ENCODE measurements around the gene ELAVL3.
"Not testable (repeated sequence)": the region's sequence is repeated elsewhere in the genome, so short reads cannot be mapped to it uniquely, and the experiment has no call there.

The ELAVL3 gene

GRCh38 chr19:11479090-11479897, 1.6 kb downstream of the ELAVL3 start:
- Mint-ChIP-seq H3K4me1 (ENCODE audit: low read depth) (peaks cover 18% of the 10 kb centered on the region), H3K4me3 (no peak overlapping the region), H3K27ac (no peak overlapping the region), H3K9me3 (no peaks in the 10 kb centered on the region), H3K36me3 (ENCODE audit: low read depth) (no peaks in the 10 kb centered on the region), H3K27me3 (ENCODE audit: low read depth) (peaks cover 45% of the 10 kb centered on the region)

- H3K4me3 Mint-ChIP-seq = no peak overlapping the region
- H3K36me3 Mint-ChIP-seq (ENCODE audit: low read depth) = no peaks in the 10 kb centered on the region
- peaks cover 49% of the 10 kb centered on the region for H3K27me3 Mint-ChIP-seq (ENCODE audit: low read depth)
Measured at GRCh38 chr19:11478167-11479089, 2.4 kb downstream of the ELAVL3 start.

DNA sequence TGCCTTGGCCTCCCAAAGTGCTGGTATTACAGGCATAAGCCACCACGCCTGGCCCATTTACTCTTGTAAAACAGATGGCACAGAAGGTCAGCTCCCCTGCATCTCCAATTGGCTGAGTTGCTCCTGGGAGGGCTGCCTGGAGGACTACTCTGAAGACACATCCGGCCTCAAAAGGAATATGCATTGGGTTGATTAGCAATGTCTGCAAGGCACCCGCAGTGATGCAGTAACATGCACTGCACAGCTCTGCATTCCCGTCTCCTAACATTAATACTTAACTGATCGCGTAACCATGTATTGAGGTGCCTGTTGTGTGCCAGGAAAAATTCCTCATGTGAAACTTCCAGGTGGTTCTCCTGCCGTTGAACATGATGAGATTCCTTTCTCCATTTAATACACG, 5.0 kb downstream of the ELAVL3 start:
- Mint-ChIP-seq H3K36me3 (ENCODE audit: low read depth) (no peaks in the 10 kb centered on the region), H3K4me1 (ENCODE audit: low read depth) (peaks cover 5% of the 10 kb centered on the region), H3K9me3 (no peaks in the 10 kb centered on the region), H3K27me3 (ENCODE audit: low read depth) (peaks cover 43% of the 10 kb centered on the region), H3K4me3 (no peak overlapping the region), H3K27ac (no peak overlapping the region)

More at GRCh38 chr19:11478167-11479089, 2.4 kb downstream of the ELAVL3 start:
- Mint-ChIP-seq H3K27ac (no peak overlapping the region), H3K9me3 (no peaks in the 10 kb centered on the region), H3K4me1 (ENCODE audit: low read depth) (peaks cover 18% of the 10 kb centered on the region)

GRCh38 chr19:11475343-11475742, 5.5 kb downstream of the ELAVL3 start:
- H3K27ac Mint-ChIP-seq; H3K36me3 Mint-ChIP-seq (ENCODE audit: low read depth); H3K4me3 Mint-ChIP-seq; H3K4me1 Mint-ChIP-seq (ENCODE audit: low read depth); H3K9me3 Mint-ChIP-seq: not testable (repeated sequence)
- peaks cover 43% of the 10 kb centered on the region for H3K27me3 Mint-ChIP-seq (ENCODE audit: low read depth)

GRCh38 chr19:11473725-11474124, 7.1 kb downstream of the ELAVL3 start:
- H3K36me3 Mint-ChIP-seq (ENCODE audit: low read depth) = no peaks in the 10 kb centered on the region
- peaks cover 37% of the 10 kb centered on the region for H3K27me3 Mint-ChIP-seq (ENCODE audit: low read depth)
- H3K9me3 Mint-ChIP-seq = no peaks in the 10 kb centered on the region
- no peak overlapping the region for H3K4me3 Mint-ChIP-seq
- H3K4me1 Mint-ChIP-seq (ENCODE audit: low read depth) = peaks cover 2% of the 10 kb centered on the region
- no peak overlapping the region for H3K27ac Mint-ChIP-seq

DNA sequence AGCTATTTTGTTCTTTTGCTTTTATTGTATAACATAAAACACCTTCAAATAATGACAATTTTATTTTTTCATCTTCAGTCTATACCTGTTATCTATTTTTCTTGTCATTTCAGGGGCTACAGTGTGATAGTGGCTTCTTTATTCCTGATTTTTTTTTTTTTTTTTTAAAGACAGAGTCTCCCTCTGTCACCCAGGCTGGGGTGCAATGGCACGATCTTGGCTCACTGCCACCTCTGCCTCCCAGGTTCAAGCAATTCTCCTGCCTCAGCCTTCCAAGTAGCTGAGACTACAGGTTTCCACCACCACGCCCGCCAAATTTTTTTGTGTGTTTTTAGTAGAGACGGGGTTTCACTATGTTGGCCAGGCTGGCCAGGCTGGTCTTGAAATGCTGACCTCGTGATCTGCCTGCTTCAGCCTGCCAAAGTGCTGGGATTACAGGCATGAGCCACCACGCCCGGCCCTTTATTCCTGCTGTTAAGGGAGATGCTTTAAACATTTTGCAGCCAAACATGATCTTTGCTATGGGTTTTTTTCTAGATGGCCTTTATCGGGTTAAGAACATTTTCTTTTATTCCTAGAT, 12.5 kb downstream of the ELAVL3 start:
- not testable (repeated sequence) for H3K27ac Mint-ChIP-seq; H3K27me3 Mint-ChIP-seq (ENCODE audit: low read depth); H3K36me3 Mint-ChIP-seq (ENCODE audit: low read depth); H3K9me3 Mint-ChIP-seq; H3K4me1 Mint-ChIP-seq (ENCODE audit: low read depth); H3K4me3 Mint-ChIP-seq

DNA sequence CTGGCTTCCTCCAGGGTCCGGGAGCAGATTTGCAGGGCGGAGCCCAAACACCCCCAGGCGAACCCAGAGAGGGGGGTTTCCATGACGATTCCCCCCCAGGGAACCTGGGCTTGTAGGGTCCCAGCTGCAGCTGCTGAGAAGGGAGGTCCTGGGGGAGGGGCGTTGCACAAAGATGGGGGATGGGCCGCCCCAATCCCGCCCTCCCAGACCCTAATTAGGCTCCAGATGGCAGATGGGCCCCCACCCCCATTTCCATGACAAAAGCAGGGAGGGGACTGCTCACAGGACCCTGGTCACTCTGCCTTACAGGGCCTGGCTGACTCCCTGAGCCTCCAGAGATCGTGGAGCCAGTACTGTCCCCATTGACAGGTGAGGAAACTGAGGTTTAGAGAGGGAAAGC, 15.2 kb downstream of the ELAVL3 start:
- no peaks in the 10 kb centered on the region for H3K27me3 Mint-ChIP-seq (ENCODE audit: low read depth)
- H3K36me3 Mint-ChIP-seq (ENCODE audit: low read depth) = no peaks in the 10 kb centered on the region
- no peak overlapping the region for H3K4me3 Mint-ChIP-seq
- no peak overlapping the region for H3K27ac Mint-ChIP-seq
- H3K9me3 Mint-ChIP-seq = no peaks in the 10 kb centered on the region
- H3K4me1 Mint-ChIP-seq (ENCODE audit: low read depth) = peaks cover 2% of the 10 kb centered on the region

DNA sequence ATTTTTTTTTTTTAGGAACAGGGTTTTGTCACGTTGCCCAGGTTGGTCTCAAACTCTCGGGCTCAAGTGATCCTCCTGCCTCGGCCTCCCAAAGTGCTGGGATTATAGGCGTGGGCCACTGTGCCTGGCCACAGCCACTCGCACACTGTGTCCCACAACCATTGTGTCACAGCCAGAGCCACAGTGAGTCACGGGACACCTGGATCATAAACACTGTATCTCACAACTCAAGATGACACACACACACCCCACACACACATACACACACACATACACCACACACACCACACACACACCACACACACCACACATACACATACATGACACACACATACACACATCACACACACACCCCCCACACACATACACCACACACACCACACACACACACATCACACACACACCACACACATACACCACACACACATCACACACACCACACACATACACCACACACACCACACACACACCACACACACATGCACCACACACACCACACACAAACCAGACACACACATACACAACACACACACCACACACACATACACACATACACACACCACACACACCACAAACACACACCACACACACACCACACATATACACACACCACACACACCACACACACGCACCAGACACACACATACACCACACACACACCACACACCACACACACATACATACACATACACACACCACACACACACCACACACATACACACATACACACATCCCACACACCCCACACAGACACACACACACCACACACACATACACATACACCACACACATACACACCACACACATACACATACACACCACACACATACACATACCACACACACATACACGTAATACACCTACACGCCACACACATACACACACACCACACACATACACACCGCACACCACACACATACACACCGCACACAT, 16.2 kb downstream of the ELAVL3 start:
- H3K4me1 Mint-ChIP-seq (ENCODE audit: low read depth) = peaks cover 2% of the 10 kb centered on the region
- no peak overlapping the region for H3K4me3 Mint-ChIP-seq
- H3K27me3 Mint-ChIP-seq (ENCODE audit: low read depth) = no peaks in the 10 kb centered on the region
- H3K27ac Mint-ChIP-seq = no peak overlapping the region
- H3K9me3 Mint-ChIP-seq = no peaks in the 10 kb centered on the region
- H3K36me3 Mint-ChIP-seq (ENCODE audit: low read depth) = no peaks in the 10 kb centered on the region

DNA sequence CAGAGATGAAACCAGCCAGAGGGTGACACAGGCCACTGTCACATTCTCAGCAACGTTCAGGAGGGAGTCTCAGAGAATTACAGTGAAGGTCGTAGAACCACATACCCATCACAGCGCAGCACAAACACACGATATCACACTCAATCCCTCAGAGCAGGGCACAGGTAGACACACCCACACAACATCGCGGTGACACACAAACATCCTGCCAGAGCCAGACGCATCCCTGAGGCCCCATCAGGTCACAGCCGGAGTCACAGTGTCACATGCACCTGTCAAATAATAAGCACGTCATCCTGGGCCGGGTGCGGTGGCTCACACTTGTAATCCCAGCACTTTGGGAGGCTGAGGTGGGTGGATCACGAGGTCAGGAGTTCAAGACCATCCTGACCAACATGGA, 17.5 kb downstream of the ELAVL3 start:
- H3K36me3 Mint-ChIP-seq (ENCODE audit: low read depth) = no peaks in the 10 kb centered on the region
- no peak overlapping the region for H3K4me3 Mint-ChIP-seq
- no peak overlapping the region for H3K27ac Mint-ChIP-seq
- no peaks in the 10 kb centered on the region for H3K9me3 Mint-ChIP-seq
- H3K27me3 Mint-ChIP-seq (ENCODE audit: low read depth) = no peaks in the 10 kb centered on the region
- H3K4me1 Mint-ChIP-seq (ENCODE audit: low read depth) = peaks cover 2% of the 10 kb centered on the region

DNA sequence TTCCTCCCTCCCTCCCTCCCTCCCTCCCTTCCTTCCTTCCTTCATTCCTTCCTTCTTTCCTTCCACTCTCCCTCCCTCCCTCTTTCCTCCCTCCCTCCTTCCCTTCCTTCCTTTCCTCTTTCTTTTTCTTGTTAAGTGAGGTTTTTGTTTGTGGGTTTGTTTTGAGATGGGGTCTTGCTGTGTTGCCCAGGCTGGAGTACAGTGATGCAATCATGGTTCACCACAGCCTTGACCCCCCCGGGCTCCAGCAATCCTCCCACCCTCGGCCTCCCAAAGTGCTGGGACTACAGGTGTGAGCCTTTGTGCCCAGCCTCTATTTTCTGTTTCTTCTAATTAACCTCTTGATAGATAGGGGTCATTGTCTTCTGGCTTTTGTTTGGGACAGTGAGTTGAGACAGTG, 19.4 kb downstream of the ELAVL3 start:
- Mint-ChIP-seq H3K4me1 (ENCODE audit: low read depth) (peaks cover 2% of the 10 kb centered on the region), H3K9me3 (no peaks in the 10 kb centered on the region), H3K36me3 (ENCODE audit: low read depth) (no peaks in the 10 kb centered on the region), H3K27ac (no peak overlapping the region), H3K4me3 (no peak overlapping the region), H3K27me3 (ENCODE audit: low read depth) (no peaks in the 10 kb centered on the region)

DNA sequence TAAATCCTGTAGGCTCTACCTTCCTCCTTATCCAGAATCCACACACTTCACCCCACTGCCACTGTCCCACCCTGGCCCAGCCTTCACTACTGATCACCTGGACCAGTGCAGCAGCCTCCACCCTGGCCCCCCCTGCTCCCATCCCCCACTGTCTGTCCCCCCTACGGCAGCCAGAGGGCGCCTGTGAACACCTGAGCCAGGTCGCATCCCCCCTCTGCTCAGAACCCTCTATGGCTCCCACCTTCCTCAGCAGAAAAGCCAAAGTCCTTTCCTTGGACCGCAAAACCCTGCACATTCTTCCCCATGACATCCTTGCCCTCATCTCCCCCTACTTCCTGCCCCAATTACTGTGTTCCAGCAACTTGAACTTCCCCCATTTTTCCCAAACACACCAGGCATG, 20.6 kb downstream of the ELAVL3 start:
- H3K9me3 Mint-ChIP-seq = no peaks in the 10 kb centered on the region
- no peak overlapping the region for H3K4me3 Mint-ChIP-seq
- no peaks in the 10 kb centered on the region for H3K27me3 Mint-ChIP-seq (ENCODE audit: low read depth)
- H3K4me1 Mint-ChIP-seq (ENCODE audit: low read depth) = peaks cover 2% of the 10 kb centered on the region
- no peak overlapping the region for H3K27ac Mint-ChIP-seq
- no peaks in the 10 kb centered on the region for H3K36me3 Mint-ChIP-seq (ENCODE audit: low read depth)

DNA sequence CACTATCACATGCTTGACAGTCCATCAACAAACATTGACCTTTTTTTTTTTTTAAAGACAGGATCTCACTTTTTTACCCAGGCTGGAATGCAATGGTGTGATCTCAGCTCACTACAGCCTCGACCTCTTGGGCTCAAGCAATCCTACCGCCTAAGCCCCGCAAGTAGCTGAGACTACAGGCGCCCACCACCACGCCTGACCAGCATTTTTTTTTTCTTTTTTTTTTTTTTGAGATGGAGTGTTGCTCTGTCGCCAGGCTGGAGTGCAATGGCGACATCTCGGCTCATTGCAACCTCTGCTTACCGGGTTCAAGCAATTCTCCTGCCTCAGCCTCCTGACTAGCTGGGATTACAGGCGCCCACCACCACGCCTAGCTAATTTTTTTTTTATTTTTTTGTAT, 21.9 kb downstream of the ELAVL3 start:
- not testable (repeated sequence) for H3K9me3 Mint-ChIP-seq; H3K4me1 Mint-ChIP-seq (ENCODE audit: low read depth)

GRCh38 chr19:11458236-11458900, 22.5 kb downstream of the ELAVL3 start:
- H3K27me3 Mint-ChIP-seq (ENCODE audit: low read depth) = no peaks in the 10 kb centered on the region
- H3K27ac Mint-ChIP-seq = no peak overlapping the region
- no peaks in the 10 kb centered on the region for H3K9me3 Mint-ChIP-seq
- no peak overlapping the region for H3K4me3 Mint-ChIP-seq
- H3K4me1 Mint-ChIP-seq (ENCODE audit: low read depth) = peaks cover 2% of the 10 kb centered on the region
- no peaks in the 10 kb centered on the region for H3K36me3 Mint-ChIP-seq (ENCODE audit: low read depth)

More for the DNA sequence above, 21.9 kb downstream of the ELAVL3 start:
- H3K27ac Mint-ChIP-seq; H3K36me3 Mint-ChIP-seq (ENCODE audit: low read depth); H3K27me3 Mint-ChIP-seq (ENCODE audit: low read depth); H3K4me3 Mint-ChIP-seq: not testable (repeated sequence)

Data from T-helper 1 cell treated with Interleukin-12 subunit alpha and Interleukin-12 subunit beta and Interleukin-4 antibody, amounts not matched to agents 30 μg/mL and 1 μg/mL, for 36 hours (primary cell).